GM10266 (cell line): ENCODE measurements around the gene FMNL2.
A peak's percentile ranks its signal among the peaks of the same experiment; 100 is the strongest.

Experiments
- DNase-seq: peaks from one replicate; pipeline ENCODE4 v3.0.0; 2012; ENCODE audit errors: extremely low spot score
- TF ChIP-seq, protein P1 (sequence below): IDR thresholded peaks from 2 replicates; pipeline ENCODE4 v1.5.1; 2012; ENCODE audit warnings: mild to moderate bottlenecking, low read depth; ENCODE audit not compliant: control insufficient read depth, insufficient read depth; ENCODE audit errors: missing control alignments

The FMNL2 gene

DNA sequence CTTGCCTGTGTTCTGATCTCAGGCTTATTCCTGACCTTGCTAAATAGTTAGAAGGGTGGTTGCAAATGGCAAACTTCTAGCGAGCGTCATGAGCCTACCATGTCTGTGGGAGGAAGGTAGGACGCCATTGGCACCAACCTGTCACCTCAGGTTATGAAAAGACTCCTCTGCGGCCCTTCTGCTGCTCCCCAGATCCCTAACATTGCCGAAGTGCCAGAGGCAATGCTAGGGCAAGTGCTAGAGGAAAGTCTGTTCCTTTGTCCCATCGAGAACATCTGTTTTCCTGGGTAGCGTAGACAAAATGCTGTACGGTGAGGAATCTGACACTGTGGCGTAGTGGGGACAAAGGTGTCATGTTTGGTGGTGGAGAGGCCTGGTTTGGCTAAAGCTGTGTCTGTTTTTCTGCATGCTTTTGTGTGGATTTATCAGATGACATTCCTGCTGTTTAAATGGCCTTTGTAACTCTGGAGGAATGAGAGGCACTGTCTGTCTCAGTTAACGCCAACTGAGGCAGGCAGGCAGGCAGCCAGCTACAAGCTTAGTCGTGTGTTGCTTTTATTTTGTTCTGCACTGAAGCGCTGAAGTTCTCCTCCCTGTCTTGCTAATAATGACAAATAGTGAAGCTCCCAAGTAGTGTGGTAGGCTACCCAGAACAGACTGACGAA, 288.2 kb downstream of the FMNL2 start:
- TF ChIP-seq, protein P1, sequence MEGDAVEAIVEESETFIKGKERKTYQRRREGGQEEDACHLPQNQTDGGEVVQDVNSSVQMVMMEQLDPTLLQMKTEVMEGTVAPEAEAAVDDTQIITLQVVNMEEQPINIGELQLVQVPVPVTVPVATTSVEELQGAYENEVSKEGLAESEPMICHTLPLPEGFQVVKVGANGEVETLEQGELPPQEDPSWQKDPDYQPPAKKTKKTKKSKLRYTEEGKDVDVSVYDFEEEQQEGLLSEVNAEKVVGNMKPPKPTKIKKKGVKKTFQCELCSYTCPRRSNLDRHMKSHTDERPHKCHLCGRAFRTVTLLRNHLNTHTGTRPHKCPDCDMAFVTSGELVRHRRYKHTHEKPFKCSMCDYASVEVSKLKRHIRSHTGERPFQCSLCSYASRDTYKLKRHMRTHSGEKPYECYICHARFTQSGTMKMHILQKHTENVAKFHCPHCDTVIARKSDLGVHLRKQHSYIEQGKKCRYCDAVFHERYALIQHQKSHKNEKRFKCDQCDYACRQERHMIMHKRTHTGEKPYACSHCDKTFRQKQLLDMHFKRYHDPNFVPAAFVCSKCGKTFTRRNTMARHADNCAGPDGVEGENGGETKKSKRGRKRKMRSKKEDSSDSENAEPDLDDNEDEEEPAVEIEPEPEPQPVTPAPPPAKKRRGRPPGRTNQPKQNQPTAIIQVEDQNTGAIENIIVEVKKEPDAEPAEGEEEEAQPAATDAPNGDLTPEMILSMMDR, result no peak
- no peak for DNase-seq

- no peak for DNase-seq
- TF ChIP-seq, protein P1, result no peak
Observed at GRCh38 chr2:152623775-152624174, 288.8 kb downstream of the FMNL2 start.

- TF ChIP-seq, protein P1, result no peak
- DNase-seq, result no peak
Observed at GRCh38 chr2:152624805-152625204, 289.8 kb downstream of the FMNL2 start.

- TF ChIP-seq, protein P1, result no peak
- DNase-seq, result no peak
Observed at GRCh38 chr2:152626911-152627339, 292.0 kb downstream of the FMNL2 start.

GRCh38 chr2:152627351-152627957, 292.5 kb downstream of the FMNL2 start:
- DNase-seq, result peak; percentile 43
- TF ChIP-seq, protein P1, result peak; percentile 56

- TF ChIP-seq, protein P1, result no peak
- DNase-seq, result no peak
Observed at GRCh38 chr2:152629202-152629601, 294.2 kb downstream of the FMNL2 start.

DNA sequence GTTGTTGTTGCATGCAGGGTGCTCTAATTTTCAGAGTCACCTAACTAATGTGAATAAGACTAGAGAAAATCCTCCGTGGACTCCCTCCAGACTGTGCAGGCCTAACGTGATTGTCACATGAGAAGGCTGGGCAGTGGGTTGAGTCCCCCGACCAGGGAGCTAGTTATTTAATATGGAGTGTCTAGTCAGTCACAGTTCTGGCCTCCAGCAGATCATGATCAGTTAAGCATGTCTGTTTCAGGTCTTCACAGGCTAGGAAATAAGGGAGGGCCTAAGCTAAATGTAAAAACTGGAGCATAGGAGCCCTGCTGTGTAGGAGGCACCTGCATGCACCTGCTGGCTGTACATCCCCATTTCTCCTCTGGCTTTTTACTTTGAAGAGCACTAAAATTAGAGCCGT, 295.5 kb downstream of the FMNL2 start:
- TF ChIP-seq, protein P1, result no peak
- DNase-seq, result no peak
